OCI-LY7 (cell line): ENCODE results near the gene CRADD. TPM values are rescaled to one million over a fixed set of nuclear protein-coding genes. Genes with fewer than 3 reads are reported as not detected.
A peak's percentile ranks its signal among the peaks of the same experiment; 100 is the strongest.

Experiments
- BruUV-seq: library from RNA; stranded (reverse); fragments of 400-500 nt; replicated peaks from 2 replicates; lab custom pipeline; 2021; lab: Mats Ljungman, UMichigan
- CTCF ChIA-PET: fragments of 300-600 bp; sonication (Branson Sonifier 250); formaldehyde crosslinking; loops from one replicate; lab custom pipeline; 2022; ENCODE audit warnings: antibody characterized with exemption; ENCODE audit not compliant: unreplicated experiment; lab: Charles Lee
- POLR2A ChIA-PET: fragments of 300-600 bp; sonication (Branson Sonifier 250); formaldehyde crosslinking; loops from one replicate; lab custom pipeline; 2022; ENCODE audit warnings: antibody characterized with exemption; lab: Charles Lee
- DNase-seq: peaks from one replicate; pipeline ENCODE4 v3.0.0-alpha.2; 2015; ENCODE audit warnings: low spot score
- H2AFZ ChIP-seq: fragments of 200-600 bp; sonication (generic), shearing (Covaris generic); 2 replicates; pipeline ENCODE4 v1.6.1; 2014; ENCODE audit warnings: mild to moderate bottlenecking, antibody characterized with exemption, low read length, moderate library complexity
- H3K27ac ChIP-seq: fragments of 200-600 bp; sonication (generic); 2 replicates; pipeline ENCODE4 v1.5.1; 2014; ENCODE audit warnings: mixed run types, low read depth, mild to moderate bottlenecking, moderate library complexity, low read length, inconsistent platforms; ENCODE audit not compliant: poor library complexity, severe bottlenecking
- H3K36me3 ChIP-seq: fragments of 200-600 bp; sonication (generic); 2 replicates; pipeline ENCODE4 v1.6.1; 2014; ENCODE audit warnings: mild to moderate bottlenecking, antibody characterized with exemption, low read length, moderate library complexity, mixed read lengths; ENCODE audit not compliant: insufficient read depth
- H3K4me1 ChIP-seq: fragments of 200-600 bp; sonication (generic); 2 replicates; pipeline ENCODE4 v1.5.1; 2014; ENCODE audit warnings: mild to moderate bottlenecking, low read length; ENCODE audit not compliant: insufficient read depth, poor library complexity, severe bottlenecking
- H3K4me2 ChIP-seq: fragments of 200-600 bp; sonication (generic); 2 replicates; pipeline ENCODE4 v1.6.1; 2014; ENCODE audit warnings: mild to moderate bottlenecking, low read length
- H3K4me3 ChIP-seq: fragments of 200-600 bp; sonication (generic); 2 replicates; pipeline ENCODE4 v1.5.1; 2014; ENCODE audit warnings: mild to moderate bottlenecking, low read depth, low read length; ENCODE audit not compliant: poor library complexity, severe bottlenecking
- H3K79me2 ChIP-seq: fragments of 200-600 bp; sonication (generic); 2 replicates; pipeline ENCODE4 v1.6.1; 2016; ENCODE audit warnings: low read depth, mild to moderate bottlenecking, low read length, moderate library complexity, mixed read lengths; ENCODE audit not compliant: insufficient read depth
- H3K9me2 ChIP-seq: fragments of 200-600 bp; sonication (generic); 2 replicates; pipeline ENCODE4 v1.6.1; 2016; ENCODE audit warnings: mild to moderate bottlenecking, low read length, mixed read lengths; ENCODE audit not compliant: insufficient read depth
- H3K9me3 ChIP-seq: fragments of 200-600 bp; sonication (generic); 2 replicates; pipeline ENCODE4 v1.6.1; 2014; ENCODE audit warnings: mild to moderate bottlenecking, mixed run types, low read length, mixed read lengths
- H4K20me1 ChIP-seq: fragments of 200-600 bp; sonication (generic); 2 replicates; pipeline ENCODE4 v1.6.1; 2014; ENCODE audit warnings: mild to moderate bottlenecking, antibody characterized with exemption, low read length, moderate library complexity, mixed read lengths; ENCODE audit not compliant: insufficient read depth
- EZH2phosphoT487 ChIP-seq: fragments of 200-600 bp; sonication (generic); IDR thresholded peaks from 2 replicates; pipeline ENCODE4 v1.6.1; 2018; ENCODE audit warnings: low read depth, borderline replicate concordance, mild to moderate bottlenecking, mixed run types, antibody characterized with exemption, low read length, moderate library complexity, mixed read lengths
- intact Hi-C: fragments of 100-400 bp; cut with micrococcal nuclease; formaldehyde crosslinking; loops from one replicate; pipeline ENCODE4 v1.10.0; 2022; ENCODE audit not compliant: unreplicated experiment
- total RNA-seq, 2 experiments: library from RNA; depleted of rRNA in 1 of 2; stranded (reverse); fragments of >200 nt in 1 of 2; shearing (Covaris generic) in 1 of 2; gene quantifications; 2 replicates each; pipeline ENCODE4 v1.2.3, GENCODE V29; 2014 to 2022
- TF ChIP-seq, protein P1 (sequence below): fragments of 200-600 bp; sonication (generic); conservative IDR thresholded peaks from 2 replicates; pipeline ENCODE4 v1.5.1; 2014; ENCODE audit warnings: mild to moderate bottlenecking, antibody characterized with exemption, low read length, moderate library complexity, mixed read lengths

Gene CRADD
- total RNA-seq, 2 experiments from 2014 or later, result 10.5 to 16.8 TPM

DNA sequence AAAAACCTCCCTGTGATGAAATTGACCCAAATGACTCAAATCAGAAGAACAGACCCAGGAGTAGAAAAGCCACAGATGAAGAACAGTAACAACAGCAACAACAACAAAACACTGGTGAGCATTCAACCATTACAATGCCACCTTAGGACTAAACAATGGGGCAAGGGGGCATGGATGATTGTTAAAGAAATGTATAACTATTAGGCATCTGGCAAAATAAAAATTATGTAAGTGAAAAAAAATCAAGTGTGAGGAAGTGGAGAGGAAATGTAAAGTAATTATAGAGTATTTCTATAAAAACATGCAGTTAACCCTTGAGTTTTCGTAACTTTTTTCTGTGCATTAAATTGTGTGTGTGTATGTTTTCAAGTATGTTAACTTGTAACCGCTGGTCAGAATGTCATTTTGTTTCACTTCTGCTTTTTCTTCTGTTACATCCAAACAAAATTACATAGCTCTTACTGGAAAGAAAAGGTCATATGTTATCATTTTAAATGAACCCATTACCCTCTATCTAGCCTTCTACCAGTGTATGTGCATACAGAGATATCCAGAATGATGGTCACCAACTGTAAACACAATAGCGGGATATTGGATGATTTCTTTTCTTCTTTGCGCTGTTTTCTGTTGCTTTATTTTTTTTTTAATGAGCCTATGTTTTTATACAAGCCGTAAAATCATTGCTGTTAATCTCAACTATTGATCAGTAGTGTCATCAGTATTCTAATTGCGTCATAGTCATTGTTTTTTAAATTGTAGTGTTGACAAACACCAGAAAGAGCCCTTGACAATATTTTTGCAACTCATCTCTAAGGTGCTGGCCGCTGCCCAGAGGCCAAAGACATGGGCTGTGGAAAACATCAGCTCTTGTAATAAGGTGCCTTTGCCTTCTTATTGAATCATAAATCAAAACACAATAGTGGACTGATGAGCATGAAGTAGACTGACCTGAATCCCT, 170.6 kb downstream of the CRADD start:
- Histone ChIP-seq H3K4me1 (peaks cover 20% of the 10 kb centered on the region), H3K36me3 (no peaks in the 10 kb centered on the region), H3K4me3 (no peak overlapping the region), H2AFZ (peak overlapping the region; percentile 79; the same call in 1 of the 2 replicates), H4K20me1 (no peaks in the 10 kb centered on the region), H3K79me2 (no peaks in the 10 kb centered on the region), H3K9me3 (no peaks in the 10 kb centered on the region), H3K27ac (peak overlapping the region; percentile 3), H3K4me2 (peak overlapping the region; percentile 39), H3K9me2 (no peaks in the 10 kb centered on the region)
- intact Hi-C loops, result no loop called here
- peak; percentile 81 for DNase-seq
- CTCF ChIA-PET, result no interaction called here
- POLR2A ChIA-PET, result interaction anchor here (0.6 kb wide), 3 partner anchors 137 to 255 kb away, joined by 3 to 4 read pairs (median 3); no protein-coding TSS in a partner anchor
- BruUV-seq, result no TSS peak
- TF ChIP-seq, protein P1, sequence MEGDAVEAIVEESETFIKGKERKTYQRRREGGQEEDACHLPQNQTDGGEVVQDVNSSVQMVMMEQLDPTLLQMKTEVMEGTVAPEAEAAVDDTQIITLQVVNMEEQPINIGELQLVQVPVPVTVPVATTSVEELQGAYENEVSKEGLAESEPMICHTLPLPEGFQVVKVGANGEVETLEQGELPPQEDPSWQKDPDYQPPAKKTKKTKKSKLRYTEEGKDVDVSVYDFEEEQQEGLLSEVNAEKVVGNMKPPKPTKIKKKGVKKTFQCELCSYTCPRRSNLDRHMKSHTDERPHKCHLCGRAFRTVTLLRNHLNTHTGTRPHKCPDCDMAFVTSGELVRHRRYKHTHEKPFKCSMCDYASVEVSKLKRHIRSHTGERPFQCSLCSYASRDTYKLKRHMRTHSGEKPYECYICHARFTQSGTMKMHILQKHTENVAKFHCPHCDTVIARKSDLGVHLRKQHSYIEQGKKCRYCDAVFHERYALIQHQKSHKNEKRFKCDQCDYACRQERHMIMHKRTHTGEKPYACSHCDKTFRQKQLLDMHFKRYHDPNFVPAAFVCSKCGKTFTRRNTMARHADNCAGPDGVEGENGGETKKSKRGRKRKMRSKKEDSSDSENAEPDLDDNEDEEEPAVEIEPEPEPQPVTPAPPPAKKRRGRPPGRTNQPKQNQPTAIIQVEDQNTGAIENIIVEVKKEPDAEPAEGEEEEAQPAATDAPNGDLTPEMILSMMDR, result no peak
- TF ChIP-seq EZH2phosphoT487, result no peak

DNA sequence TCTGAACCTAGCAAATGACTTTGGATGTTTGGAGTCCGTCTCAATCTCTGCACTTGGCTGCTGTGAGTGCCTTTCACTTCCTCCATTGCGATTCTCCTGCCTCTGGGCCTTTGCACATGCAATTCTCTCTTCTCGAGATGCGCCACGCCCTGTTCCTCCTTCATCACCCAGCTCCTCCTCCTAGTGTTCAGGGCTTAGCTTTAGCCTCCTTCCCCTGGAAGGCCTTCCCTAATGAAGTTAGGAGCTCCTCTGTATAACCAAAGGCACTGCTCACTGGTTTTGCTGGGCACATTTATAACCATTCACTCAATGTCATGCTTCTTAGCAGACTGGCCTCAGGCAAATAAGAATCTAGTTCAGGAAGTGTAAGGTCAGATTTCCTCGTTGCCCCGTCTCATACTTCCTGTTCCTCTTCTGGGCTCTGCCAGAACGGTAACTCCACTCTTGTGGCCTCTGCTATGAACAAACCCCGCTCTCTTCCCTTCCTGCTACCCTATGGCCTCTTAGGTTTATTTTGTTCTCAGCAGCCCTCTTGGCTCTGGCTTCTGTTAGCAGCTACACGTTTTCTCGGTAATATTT, 171.4 kb downstream of the CRADD start:
- Histone ChIP-seq H4K20me1 (no peaks in the 10 kb centered on the region), H3K4me3 (peak overlapping the region; percentile 1), H3K36me3 (no peaks in the 10 kb centered on the region), H2AFZ (peak overlapping the region; percentile 79), H3K27ac (no peak overlapping the region), H3K4me1 (peaks cover 20% of the 10 kb centered on the region), H3K9me2 (no peaks in the 10 kb centered on the region), H3K4me2 (peak overlapping the region; percentile 39; the same call in 1 of the 2 replicates), H3K79me2 (no peaks in the 10 kb centered on the region), H3K9me3 (no peaks in the 10 kb centered on the region)
- POLR2A ChIA-PET, result interaction anchor here (0.6 kb wide), 1 partner anchor 256 kb away, joined by 4 read pairs; no protein-coding TSS in a partner anchor
- intact Hi-C loops, result no loop called here
- no peak for TF ChIP-seq EZH2phosphoT487
- TF ChIP-seq, protein P1, result no peak
- DNase-seq, result peak; percentile 48
- CTCF ChIA-PET, result no interaction called here
- no TSS peak for BruUV-seq
